Endothelial cell of umbilical vein (primary cell): ENCODE results near the gene C12orf50. TPM values are rescaled to one million over a fixed set of nuclear protein-coding genes. Genes with fewer than 3 reads are reported as not detected.

Experiments
- BruUV-seq: library from RNA; stranded (reverse); fragments of 400-500 nt; replicated peaks from 2 replicates; lab custom pipeline; 2021; lab: Mats Ljungman, UMichigan
- CTCF ChIA-PET: fragments of 300-600, 350-600 bp; sonication (Branson Sonifier 250); formaldehyde crosslinking; loops from one replicate; lab custom pipeline; 2021; ENCODE audit warnings: antibody characterized with exemption, inconsistent platforms; lab: Charles Lee
- POLR2A ChIA-PET: fragments of 300-600, 350-600 bp; sonication (Branson Sonifier 250); formaldehyde crosslinking; loops from one replicate; lab custom pipeline; 2021; ENCODE audit warnings: antibody characterized with exemption, inconsistent platforms; lab: Charles Lee
- DNase-seq: peaks from one replicate; pipeline ENCODE4 v3.0.0-alpha.2; 2011; ENCODE audit warnings: low read depth, low spot score
- FAIRE-seq: peaks from 2 replicates; lab custom pipeline; 2011; peaks lifted over from hg19 to GRCh38; lab: Jason Lieb, UNC
- H2AFZ ChIP-seq: 2 replicates; pipeline ENCODE4 v1.6.0; 2012; ENCODE audit warnings: low read depth, low read length, control low read depth, inconsistent platforms
- H3K27ac ChIP-seq: 2 replicates; pipeline ENCODE4 v1.5.1; 2011; ENCODE audit warnings: low read depth, mild to moderate bottlenecking, control low read depth, low read length, moderate library complexity; ENCODE audit not compliant: insufficient read depth
- H3K27me3 ChIP-seq, 2 experiments: 2 replicates each; pipeline versions ENCODE4 v1.6.0 to v1.6.1; 2011; ENCODE audit warnings: low read length in 2 of 2, mixed read lengths in 1 of 2; ENCODE audit not compliant: control insufficient read depth in 2 of 2, insufficient read depth in 2 of 2
- H3K36me3 ChIP-seq, 2 experiments: 2 replicates in 1 of 2; 3 replicates in 1 of 2; pipeline ENCODE4 v1.5.1; 2011; ENCODE audit warnings: low read length in 2 of 2, mild to moderate bottlenecking in 1 of 2, moderate library complexity in 1 of 2; ENCODE audit not compliant: control insufficient read depth in 2 of 2, insufficient read depth in 2 of 2; ENCODE audit errors: extremely low read depth in 1 of 2
- H3K4me1 ChIP-seq: 3 replicates; pipeline ENCODE4 v1.5.1; 2011; ENCODE audit warnings: mild to moderate bottlenecking, low read length; ENCODE audit not compliant: control insufficient read depth, insufficient read depth; ENCODE audit errors: extremely low read depth
- H3K4me2 ChIP-seq: 2 replicates; pipeline ENCODE4 v1.6.1; 2011; ENCODE audit warnings: low read length, control low read depth, mixed read lengths; ENCODE audit not compliant: insufficient read depth
- H3K4me3 ChIP-seq, 3 experiments: fragments of 200-600 bp in 1 of 3; sonication (generic), shearing (Covaris generic) in 1 of 3; replicated peaks in 1 of 3; 2 replicates each; pipeline ENCODE4 v1.5.1; 2011 to 2016; ENCODE audit warnings: control low read depth in 3 of 3, low read length in 3 of 3, mild to moderate bottlenecking in 2 of 3, inconsistent platforms in 1 of 3, low read depth in 1 of 3, moderate library complexity in 1 of 3; ENCODE audit not compliant: insufficient read depth in 1 of 3
- H3K79me2 ChIP-seq: 2 replicates; pipeline ENCODE4 v1.6.0; 2012; ENCODE audit warnings: low read length, inconsistent platforms; ENCODE audit not compliant: control insufficient read depth, insufficient read depth
- H3K9ac ChIP-seq: replicated peaks from 2 replicates; pipeline ENCODE3; 2011; ENCODE audit warnings: low read length, control low read depth; ENCODE audit not compliant: insufficient read depth; ENCODE audit errors: extremely low read depth
- H3K9me1 ChIP-seq: replicated peaks from 3 replicates; pipeline ENCODE4 v1.6.0; 2011; ENCODE audit warnings: mild to moderate bottlenecking, low read length; ENCODE audit not compliant: control insufficient read depth, insufficient read depth; ENCODE audit errors: extremely low read depth
- H3K9me3 ChIP-seq: replicated peaks from 2 replicates; pipeline ENCODE4 v1.5.1; 2012; ENCODE audit warnings: low read length, inconsistent platforms; ENCODE audit not compliant: control insufficient read depth, insufficient read depth
- H4K20me1 ChIP-seq: replicated peaks from 2 replicates; pipeline ENCODE3; 2011; ENCODE audit warnings: mild to moderate bottlenecking, low read length; ENCODE audit not compliant: control insufficient read depth, insufficient read depth; ENCODE audit errors: extremely low read depth
- EZH2 ChIP-seq: IDR thresholded peaks from 2 replicates; pipeline ENCODE4 v1.6.1; 2012; ENCODE audit warnings: borderline replicate concordance, low read depth, mild to moderate bottlenecking, moderate library complexity, low read length, inconsistent platforms; ENCODE audit not compliant: severe bottlenecking
- POLR2A ChIP-seq: IDR thresholded peaks from 2 replicates; pipeline ENCODE4 v1.6.1; 2012; ENCODE audit warnings: low read depth, mild to moderate bottlenecking, control low read depth, low read length
- dilution Hi-C: fragments of 300-500 bp; cut with MboI; formaldehyde crosslinking; loops from one replicate; pipeline ENCODE4 v1.15.0; 2019; ENCODE audit warnings: low sequenced_read_pairs; ENCODE audit not compliant: extremely low pct_ligation_motif_present
- intact Hi-C: fragments of 100-400 bp; cut with micrococcal nuclease; formaldehyde crosslinking; loops from one replicate; pipeline ENCODE4 v1.10.0; 2022
- polyA plus RNA-seq, 4 experiments: library from polyadenylated mRNA; depleted of rRNA in 3 of 4; stranded (reverse) in 3 of 4; unstranded in 1 of 4; fragments of >200 nt; gene quantifications; 2 replicates each; pipeline versions ENCODE4 v1.2.1 to v1.2.3, GENCODE V29; 2011 to 2012; ENCODE audit warnings: missing spikeins in 1 of 4
- total RNA-seq: library from RNA; stranded (reverse); gene quantifications from 2 replicates; pipeline ENCODE4 v1.2.3, GENCODE V29; 2021
- TF ChIP-seq, protein P1 (sequence below), 2 donors: IDR thresholded peaks; 1 replicate in 1 of 2; 2 replicates in 1 of 2; pipeline ENCODE4 v1.5.1; 2011; ENCODE audit warnings: low read length in 2 of 2, mild to moderate bottlenecking in 2 of 2, moderate library complexity in 2 of 2, control low read depth in 1 of 2, inconsistent platforms in 1 of 2, low read depth in 1 of 2; ENCODE audit not compliant: insufficient read depth in 1 of 2; ENCODE audit errors: extremely low read depth in 1 of 2

The C12orf50 gene
- total and polyA plus RNA-seq, 2 donors (not counting 3 experiments of a cell fraction or from before 2014, with no cell fraction given) = 0.31 TPM; not detected in 1

DNA sequence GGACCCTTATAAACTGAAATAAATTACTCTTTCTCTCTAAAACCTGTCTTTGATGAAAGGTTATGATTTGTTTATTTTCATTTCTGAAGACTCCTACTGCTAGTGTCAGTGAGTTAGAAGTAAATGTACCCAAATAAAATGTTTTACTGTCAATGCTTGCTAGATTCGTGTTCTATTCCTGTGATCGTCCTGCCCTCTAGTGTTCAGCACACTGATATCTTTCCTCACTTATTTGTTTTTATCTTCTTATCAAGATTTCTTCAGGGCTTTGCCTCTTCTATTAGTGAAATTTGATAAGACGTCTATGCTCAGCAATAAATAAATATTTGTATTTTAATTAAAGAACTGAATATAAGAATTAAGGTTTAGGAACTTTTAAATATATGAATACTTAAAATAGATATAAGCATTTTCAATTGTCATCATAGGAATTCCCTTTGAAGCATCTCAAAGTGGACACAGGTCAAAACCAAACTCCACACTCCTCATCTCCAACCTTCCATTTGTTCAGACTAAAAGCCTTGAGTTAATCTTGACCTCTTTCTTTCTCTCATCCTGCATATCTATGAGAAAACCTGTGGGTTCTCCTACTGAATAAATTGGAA, 75.8 kb downstream of the C12orf50 start:
- no peaks in the 10 kb centered on the region for H3K9me1 ChIP-seq
- no peaks in the 10 kb centered on the region for H3K79me2 ChIP-seq
- ChIA-PET CTCF (interaction anchor here (0.8 to 2.2 kb wide), 5 partner anchors 10 to 1950 kb away, joined by 3 to 4 read pairs (median 3); no protein-coding TSS in a partner anchor), POLR2A (no interaction called here)
- no peaks in the 10 kb centered on the region for H3K36me3 ChIP-seq
- no peak overlapping the region for H3K27ac ChIP-seq
- H3K4me1 ChIP-seq = no peaks in the 10 kb centered on the region
- dilution Hi-C loops = no loop called here
- H3K27me3 ChIP-seq = no peaks in the 10 kb centered on the region
- BruUV-seq = no TSS peak
- no peaks in the 10 kb centered on the region for H4K20me1 ChIP-seq
- DNase-seq (peak; percentile 43), FAIRE-seq (peak; percentile 68)
- H2AFZ ChIP-seq = no peak overlapping the region
- intact Hi-C loops = no loop called here
- no peak overlapping the region for H3K9ac ChIP-seq
- no peak for TF ChIP-seq POLR2A
- TF ChIP-seq, protein P1, sequence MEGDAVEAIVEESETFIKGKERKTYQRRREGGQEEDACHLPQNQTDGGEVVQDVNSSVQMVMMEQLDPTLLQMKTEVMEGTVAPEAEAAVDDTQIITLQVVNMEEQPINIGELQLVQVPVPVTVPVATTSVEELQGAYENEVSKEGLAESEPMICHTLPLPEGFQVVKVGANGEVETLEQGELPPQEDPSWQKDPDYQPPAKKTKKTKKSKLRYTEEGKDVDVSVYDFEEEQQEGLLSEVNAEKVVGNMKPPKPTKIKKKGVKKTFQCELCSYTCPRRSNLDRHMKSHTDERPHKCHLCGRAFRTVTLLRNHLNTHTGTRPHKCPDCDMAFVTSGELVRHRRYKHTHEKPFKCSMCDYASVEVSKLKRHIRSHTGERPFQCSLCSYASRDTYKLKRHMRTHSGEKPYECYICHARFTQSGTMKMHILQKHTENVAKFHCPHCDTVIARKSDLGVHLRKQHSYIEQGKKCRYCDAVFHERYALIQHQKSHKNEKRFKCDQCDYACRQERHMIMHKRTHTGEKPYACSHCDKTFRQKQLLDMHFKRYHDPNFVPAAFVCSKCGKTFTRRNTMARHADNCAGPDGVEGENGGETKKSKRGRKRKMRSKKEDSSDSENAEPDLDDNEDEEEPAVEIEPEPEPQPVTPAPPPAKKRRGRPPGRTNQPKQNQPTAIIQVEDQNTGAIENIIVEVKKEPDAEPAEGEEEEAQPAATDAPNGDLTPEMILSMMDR (IDR thresholded peaks at IDR 0.05; ENCODE audit: extremely low read depth in 1 of 2, insufficient read depth in 1 of 2, low read depth in 1 of 2, low read length in 2 of 2) = peak; percentile 23 to 32
- H3K9me3 ChIP-seq = no peaks in the 10 kb centered on the region
- no peak overlapping the region for H3K4me2 ChIP-seq
- H3K4me3 ChIP-seq = no peak overlapping the region

DNA sequence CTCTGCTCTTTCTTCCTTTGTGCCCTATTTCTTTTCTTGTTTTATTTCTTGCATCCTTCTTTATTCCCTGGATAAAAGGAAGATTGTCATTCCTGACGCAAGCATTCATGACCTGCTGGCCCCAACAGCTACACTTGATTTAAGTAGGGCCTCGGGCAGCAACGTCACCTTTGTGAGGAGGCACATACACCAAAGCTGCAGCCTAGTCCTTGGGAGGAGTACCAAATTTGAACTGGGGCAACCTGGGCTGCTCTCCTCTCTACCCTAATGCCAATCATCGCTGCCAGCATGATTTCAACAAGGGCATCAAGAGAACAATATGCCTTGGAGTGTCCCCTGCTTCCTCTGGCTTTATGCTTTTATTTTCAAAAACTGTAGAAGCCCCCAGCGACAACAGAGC, 76.4 kb downstream of the C12orf50 start:
- Histone ChIP-seq H3K27ac (no peak overlapping the region), H4K20me1 (no peaks in the 10 kb centered on the region), H3K79me2 (no peaks in the 10 kb centered on the region), H3K36me3 (no peaks in the 10 kb centered on the region), H3K4me2 (no peak overlapping the region), H2AFZ (no peak overlapping the region), H3K9ac (no peak overlapping the region), H3K27me3 (no peaks in the 10 kb centered on the region), H3K4me1 (no peaks in the 10 kb centered on the region), H3K9me3 (no peaks in the 10 kb centered on the region), H3K4me3 (no peak overlapping the region), H3K9me1 (no peaks in the 10 kb centered on the region)
- DNase-seq (no peak), FAIRE-seq (no peak)
- ChIA-PET CTCF (interaction anchor here (0.8 to 2.2 kb wide), 7 partner anchors 8 to 1949 kb away, joined by 3 to 4 read pairs (median 3); no protein-coding TSS in a partner anchor), POLR2A (no interaction called here)
- intact Hi-C loops = no loop called here
- dilution Hi-C loops = no loop called here
- TF ChIP-seq POLR2A (no peak), EZH2 (no peak)
- BruUV-seq = no TSS peak
